DOHH2 (cell line): ENCODE measurements around the gene PZP.

Source experiments
- H3F3A ChIP-seq: fragments of 200-600 bp; sonication (generic), shearing (Covaris generic); 2 replicates; pipeline ENCODE4 v1.6.0; 2016; ENCODE audit warnings: antibody characterized with exemption, mild to moderate bottlenecking; ENCODE audit not compliant: control insufficient read depth, insufficient read depth
- H3K27ac ChIP-seq: fragments of 200-600 bp; sonication (generic); 2 replicates; pipeline ENCODE4 v1.5.1; 2014; ENCODE audit warnings: low read depth, mild to moderate bottlenecking, low read length, moderate library complexity
- H3K27me3 ChIP-seq: fragments of 200-600 bp; sonication (generic); 2 replicates; pipeline ENCODE4 v1.6.1; 2014; ENCODE audit warnings: mild to moderate bottlenecking, low read length, mixed read lengths; ENCODE audit not compliant: control insufficient read depth
- H3K36me3 ChIP-seq: fragments of 200-600 bp; sonication (generic); 2 replicates; pipeline ENCODE4 v1.6.1; 2014; ENCODE audit warnings: mild to moderate bottlenecking, low read length, moderate library complexity, mixed read lengths; ENCODE audit not compliant: control insufficient read depth
- H3K4me1 ChIP-seq: fragments of 200-600 bp; sonication (generic); 2 replicates; pipeline ENCODE4 v1.6.1; 2014; ENCODE audit warnings: mild to moderate bottlenecking, low read length, mixed read lengths; ENCODE audit not compliant: control insufficient read depth
- H3K4me2 ChIP-seq: fragments of 200-600 bp; sonication (generic); 2 replicates; pipeline ENCODE4 v1.6.0; 2014; ENCODE audit warnings: mild to moderate bottlenecking, low read length, moderate library complexity
- H3K4me3 ChIP-seq: fragments of 200-600 bp; sonication (generic); 2 replicates; pipeline ENCODE4 v1.5.1; 2014; ENCODE audit warnings: mild to moderate bottlenecking, low read length, mixed read lengths
- H3K79me2 ChIP-seq: fragments of 200-600 bp; sonication (generic); 2 replicates; pipeline ENCODE4 v1.6.1; 2014; ENCODE audit warnings: mild to moderate bottlenecking, low read length, mixed read lengths; ENCODE audit not compliant: control insufficient read depth
- H3K9me2 ChIP-seq: fragments of 200-600 bp; sonication (generic); replicated peaks from 2 replicates; pipeline ENCODE4 v1.6.1; 2014; ENCODE audit warnings: mild to moderate bottlenecking, low read length, mixed read lengths; ENCODE audit not compliant: control insufficient read depth
- H3K9me3 ChIP-seq: fragments of 200-600 bp; sonication (generic); 2 replicates; pipeline ENCODE4 v1.6.1; 2014; ENCODE audit warnings: antibody characterized with exemption, low read length, mixed read lengths; ENCODE audit not compliant: control insufficient read depth, insufficient read depth
- H4K20me1 ChIP-seq: fragments of 200-600 bp; sonication (generic); 2 replicates; pipeline ENCODE4 v1.6.0; 2014; ENCODE audit warnings: low read depth, mild to moderate bottlenecking, antibody characterized with exemption, low read length, moderate library complexity; ENCODE audit not compliant: control insufficient read depth, insufficient read depth
- CTCF ChIP-seq: fragments of 200-600 bp; sonication (generic); IDR thresholded peaks from one replicate; pipeline ENCODE4 v1.5.1; 2014; ENCODE audit warnings: antibody characterized with exemption, mild to moderate bottlenecking, low read depth, low read length; ENCODE audit not compliant: poor library complexity, severe bottlenecking
- EZH2phosphoT487 ChIP-seq: fragments of 200-600 bp; sonication (generic); IDR thresholded peaks from 2 replicates; pipeline ENCODE4 v1.6.1; 2017; ENCODE audit warnings: borderline replicate concordance, mild to moderate bottlenecking, antibody characterized with exemption, low read length, moderate library complexity, mixed read lengths

Gene PZP

GRCh38 chr12:9163392-9163791, 44.8 kb downstream of the PZP start:
- Histone ChIP-seq H3K27ac (no peak overlapping the region), H3K4me2 (no peak overlapping the region), H3K4me1 (no peaks in the 10 kb centered on the region), H3K9me3 (no peaks in the 10 kb centered on the region), H3F3A (no peaks in the 10 kb centered on the region), H3K36me3 (no peaks in the 10 kb centered on the region), H4K20me1 (no peaks in the 10 kb centered on the region), H3K79me2 (no peaks in the 10 kb centered on the region), H3K4me3 (no peak overlapping the region), H3K27me3 (no peaks in the 10 kb centered on the region), H3K9me2 (no peaks in the 10 kb centered on the region)
- TF ChIP-seq EZH2phosphoT487: no peak
- TF ChIP-seq CTCF: no peak

GRCh38 chr12:9156119-9156518, 52.1 kb downstream of the PZP start:
- Histone ChIP-seq H3K79me2 (no peaks in the 10 kb centered on the region), H3K9me3 (no peaks in the 10 kb centered on the region), H3K4me1 (no peaks in the 10 kb centered on the region), H3K4me3 (no peak overlapping the region), H3K4me2 (no peak overlapping the region), H3K27ac (no peak overlapping the region), H3F3A (no peaks in the 10 kb centered on the region), H4K20me1 (no peaks in the 10 kb centered on the region), H3K27me3 (peaks cover 5% of the 10 kb centered on the region; the same call in 1 of the 2 replicates), H3K36me3 (no peaks in the 10 kb centered on the region), H3K9me2 (no peaks in the 10 kb centered on the region)
- TF ChIP-seq EZH2phosphoT487 (no peak), CTCF (no peak)

DNA sequence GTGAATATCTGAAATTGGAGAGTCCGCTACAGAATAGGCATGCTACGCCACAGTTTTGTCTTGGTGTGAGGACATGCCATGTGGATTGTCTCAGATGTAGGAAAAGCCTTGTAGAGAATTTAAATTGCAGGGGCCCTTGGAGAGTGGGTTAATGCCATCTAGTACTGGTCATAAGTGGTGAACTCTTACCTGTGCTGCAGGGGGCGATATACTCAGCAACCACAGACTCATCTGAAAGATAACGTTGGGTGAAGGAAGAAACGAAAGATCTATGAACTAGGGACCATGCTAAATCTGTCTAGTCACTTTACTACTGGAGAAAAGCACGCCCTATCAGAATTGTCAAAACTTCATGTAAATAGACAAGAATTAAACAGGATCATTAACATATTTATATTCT, 58.8 kb downstream of the PZP start:
- Histone ChIP-seq H3K4me1 (no peaks in the 10 kb centered on the region), H3K4me3 (no peak overlapping the region), H3K36me3 (no peaks in the 10 kb centered on the region), H3F3A (no peaks in the 10 kb centered on the region), H3K4me2 (no peak overlapping the region), H3K9me2 (no peaks in the 10 kb centered on the region), H4K20me1 (no peaks in the 10 kb centered on the region), H3K9me3 (no peaks in the 10 kb centered on the region), H3K27me3 (peaks cover 3% of the 10 kb centered on the region; the same call in 1 of the 2 replicates), H3K79me2 (no peaks in the 10 kb centered on the region), H3K27ac (no peak overlapping the region)
- peak; percentile 44 for TF ChIP-seq CTCF
- no peak for TF ChIP-seq EZH2phosphoT487

DNA sequence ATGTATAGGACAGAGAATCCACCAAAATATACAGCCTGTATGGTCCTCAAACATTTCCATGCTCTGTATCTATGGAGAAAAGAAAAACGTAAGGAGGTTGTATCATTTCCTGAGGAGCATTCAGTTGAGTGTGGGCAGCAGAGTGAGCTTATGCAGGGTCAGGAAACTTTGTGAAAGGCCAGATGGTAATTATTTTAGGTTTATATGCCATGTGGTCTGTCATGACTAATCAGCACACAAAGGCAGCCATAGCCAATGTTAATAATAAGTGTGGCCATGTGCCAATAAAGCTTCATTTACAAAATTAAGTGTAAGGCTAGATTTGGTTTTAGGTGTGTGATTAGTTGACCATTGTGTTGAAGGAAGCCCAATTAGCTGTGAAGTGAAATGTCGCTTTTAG, 59.3 kb downstream of the PZP start:
- Histone ChIP-seq H3K79me2 (no peaks in the 10 kb centered on the region), H3K4me2 (no peak overlapping the region), H3K4me1 (no peaks in the 10 kb centered on the region), H3K4me3 (no peak overlapping the region), H3K36me3 (no peaks in the 10 kb centered on the region), H3K27ac (no peak overlapping the region), H4K20me1 (no peaks in the 10 kb centered on the region), H3K9me3 (no peaks in the 10 kb centered on the region), H3K9me2 (no peaks in the 10 kb centered on the region), H3F3A (no peaks in the 10 kb centered on the region), H3K27me3 (peaks cover 3% of the 10 kb centered on the region; the same call in 1 of the 2 replicates)
- TF ChIP-seq CTCF: no peak
- TF ChIP-seq EZH2phosphoT487: no peak
